ENCODE measurements around the gene TNFAIP6.

GRCh38 chr2:151380580-151381235, 23.3 kb downstream of the TNFAIP6 start:
- TF ChIP-seq EZH2 (IDR thresholded peaks at IDR 0.05; ENCODE audit: low read length, missing control alignments) (no peak), CTCF (conservative IDR thresholded peaks at IDR 0.05 in 1 of 2, IDR thresholded peaks at IDR 0.05 in 1 of 2; ENCODE audit: low read depth in 1 of 2, low read length in 2 of 2) (no peak)
